HG03095 (cell line): ENCODE data around the gene CXCL8.
A peak's percentile ranks its signal among the peaks of the same experiment; 100 is the strongest.
"Not testable (repeated sequence)": the region's sequence is repeated elsewhere in the genome, so short reads cannot be mapped to it uniquely, and the experiment has no call there.

ENCODE experiments used
- ATAC-seq: cut with Tn5 transposase; IDR thresholded peaks from one replicate; pipeline ENCODE4 v1.9.1; 2021; ENCODE audit warnings: moderate library complexity; ENCODE audit not compliant: unreplicated experiment

The CXCL8 gene

DNA sequence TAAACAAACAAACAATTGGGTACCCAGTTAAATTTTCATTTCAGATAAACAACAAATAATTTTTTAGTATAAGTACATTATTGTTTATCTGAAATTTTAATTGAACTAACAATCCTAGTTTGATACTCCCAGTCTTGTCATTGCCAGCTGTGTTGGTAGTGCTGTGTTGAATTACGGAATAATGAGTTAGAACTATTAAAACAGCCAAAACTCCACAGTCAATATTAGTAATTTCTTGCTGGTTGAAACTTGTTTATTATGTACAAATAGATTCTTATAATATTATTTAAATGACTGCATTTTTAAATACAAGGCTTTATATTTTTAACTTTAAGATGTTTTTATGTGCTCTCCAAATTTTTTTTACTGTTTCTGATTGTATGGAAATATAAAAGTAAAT is 2.9 kb downstream of the CXCL8 start:
- no peak for ATAC-seq

- ATAC-seq: no peak
Measured at GRCh38 chr4:73743795-73744194, 3.4 kb downstream of the CXCL8 start.

- no peak for ATAC-seq
Measured at GRCh38 chr4:73744203-73744602, 3.8 kb downstream of the CXCL8 start.

DNA sequence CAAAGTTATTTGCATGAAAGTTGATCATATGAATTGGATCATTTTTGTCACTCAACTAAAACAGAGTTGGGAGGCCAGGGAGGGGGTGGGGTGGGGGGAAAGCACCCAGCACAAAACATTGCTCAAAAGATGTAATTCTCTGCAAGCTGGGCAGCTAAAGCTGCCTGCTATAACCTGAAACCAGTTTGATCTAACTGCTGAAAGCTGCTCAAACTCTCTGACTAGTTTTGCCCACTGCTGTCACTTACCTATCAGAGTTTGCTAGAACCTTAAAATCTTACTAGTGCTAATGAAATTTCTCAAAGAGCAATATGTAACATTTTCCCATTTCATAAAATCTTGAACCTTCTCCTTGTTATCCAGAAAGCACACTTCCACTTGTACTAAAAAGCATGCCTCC is 10.4 kb downstream of the CXCL8 start:
- ATAC-seq: no peak

DNA sequence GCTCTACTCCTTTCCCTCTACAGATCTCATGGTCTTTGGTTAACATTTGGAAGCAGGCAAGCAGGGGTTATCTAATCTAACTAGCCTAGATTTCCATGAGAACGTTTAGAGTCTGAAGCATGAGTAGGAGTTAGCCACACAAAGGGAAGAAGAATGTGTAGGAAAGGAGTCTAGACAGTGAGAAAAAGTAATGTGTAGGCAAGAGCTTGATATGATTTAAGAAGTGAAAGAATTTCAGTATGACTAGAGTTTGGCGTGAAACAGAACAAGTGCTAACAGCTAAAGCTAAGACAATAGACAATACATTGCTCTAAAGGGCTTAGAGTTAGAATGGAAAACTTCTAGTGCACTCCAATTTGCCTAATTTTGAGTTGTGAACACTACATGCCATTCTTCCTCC is 10.8 kb downstream of the CXCL8 start:
- ATAC-seq: no peak

DNA sequence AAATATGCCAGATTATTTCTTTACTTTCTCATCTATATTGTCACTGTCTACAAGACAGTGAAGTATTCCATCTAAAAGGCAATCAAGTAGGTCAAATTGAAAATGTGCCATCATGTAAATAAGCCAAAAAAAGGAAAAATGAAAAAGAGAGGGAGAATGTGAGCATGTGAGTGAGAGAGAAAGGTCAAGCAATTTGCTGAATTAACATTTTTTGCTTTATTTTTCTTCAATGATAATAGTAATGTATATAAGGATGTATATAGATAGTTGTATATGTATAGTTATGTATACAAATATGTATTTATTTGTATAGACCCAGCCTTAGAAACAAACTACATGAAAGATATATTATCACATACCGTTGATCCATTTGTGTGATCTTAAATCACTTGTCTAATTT is 11.5 kb downstream of the CXCL8 start:
- ATAC-seq: no peak

DNA sequence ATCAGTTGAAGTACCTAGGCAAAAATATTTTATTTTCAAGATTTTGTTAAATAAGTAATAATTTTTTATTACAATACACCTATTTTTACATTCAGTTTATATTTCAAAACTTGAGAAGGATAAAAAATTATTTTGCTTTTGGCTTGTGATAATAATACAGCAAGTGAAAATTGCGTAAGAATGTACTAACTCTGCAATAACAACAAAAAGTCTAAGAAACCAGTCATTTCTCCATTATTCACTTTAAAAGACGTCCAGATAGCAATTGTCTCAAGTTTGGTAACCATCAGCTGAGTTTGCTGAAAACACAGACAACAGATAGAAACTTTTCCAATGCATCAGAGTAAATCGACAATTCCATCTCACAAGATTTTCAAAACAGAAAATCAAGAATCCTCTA is 12.1 kb downstream of the CXCL8 start:
- no peak for ATAC-seq

DNA sequence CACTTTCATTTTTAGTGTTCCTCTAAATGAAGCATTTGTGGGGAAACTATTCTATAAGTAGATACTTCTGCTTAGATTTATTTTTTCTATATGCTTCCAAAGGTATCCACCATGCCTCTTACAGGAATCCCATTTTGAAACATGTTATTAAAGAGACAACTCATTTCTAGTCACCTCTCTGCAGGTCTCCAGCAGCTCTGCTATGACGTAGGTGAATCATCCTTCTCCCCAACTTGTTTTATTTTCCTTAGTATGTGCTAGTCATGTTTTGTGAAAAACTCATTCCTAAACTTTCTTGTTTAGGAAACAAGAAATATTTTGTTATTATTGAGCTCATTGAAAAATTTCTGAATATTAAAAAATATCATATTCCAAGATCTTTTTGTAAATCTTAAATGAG is 12.8 kb downstream of the CXCL8 start:
- ATAC-seq: no peak

GRCh38 chr4:73754934-73755333 is 14.6 kb downstream of the CXCL8 start:
- ATAC-seq: no peak

DNA sequence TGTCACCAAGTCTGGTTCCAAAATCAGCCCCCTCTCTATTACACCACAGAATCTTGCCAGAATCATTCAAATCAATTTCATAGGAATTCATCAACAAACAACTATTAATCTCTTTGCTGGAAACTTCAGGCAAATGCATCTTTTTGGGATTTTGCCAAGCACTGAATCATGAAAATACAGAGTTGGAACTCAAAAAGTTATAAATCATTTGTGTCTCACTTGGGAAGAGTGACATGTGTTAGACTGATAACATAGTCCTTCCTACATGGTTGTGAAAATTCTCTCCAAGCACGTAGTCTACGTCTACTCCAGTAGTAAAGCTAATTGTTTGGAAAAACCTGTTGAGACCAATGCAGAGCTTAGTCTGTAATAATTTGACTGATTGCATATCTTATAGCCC is 19.0 kb downstream of the CXCL8 start:
- ATAC-seq: no peak

DNA sequence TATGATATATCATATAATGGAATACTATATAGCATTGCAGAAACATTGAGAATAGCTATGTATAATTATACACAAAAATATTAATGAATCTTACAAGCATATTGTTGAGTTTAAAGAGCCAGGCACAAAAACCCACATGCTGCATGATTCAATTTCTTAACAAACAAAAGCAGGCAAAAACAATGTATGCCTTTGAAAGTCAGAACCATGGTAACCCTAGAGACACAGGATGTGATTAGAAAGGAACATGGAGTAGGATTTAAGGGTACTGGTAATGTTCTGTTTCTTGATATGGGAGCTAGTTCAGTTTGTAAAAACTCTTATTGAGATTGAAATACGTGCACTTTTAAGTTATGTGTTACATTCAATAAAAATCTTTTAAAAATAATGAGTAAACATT is 21.5 kb downstream of the CXCL8 start:
- no peak for ATAC-seq

- peak; percentile 69 for ATAC-seq
Measured at GRCh38 chr4:73762409-73762808, 22.0 kb downstream of the CXCL8 start.

- no peak for ATAC-seq
Measured at GRCh38 chr4:73763877-73764276, 23.5 kb downstream of the CXCL8 start.

- no peak for ATAC-seq
Measured at GRCh38 chr4:73764513-73764912, 24.1 kb downstream of the CXCL8 start.

GRCh38 chr4:73765296-73765695 is 24.9 kb downstream of the CXCL8 start:
- no peak for ATAC-seq

- ATAC-seq: no peak
Measured at GRCh38 chr4:73770917-73771316, 30.5 kb downstream of the CXCL8 start.

DNA sequence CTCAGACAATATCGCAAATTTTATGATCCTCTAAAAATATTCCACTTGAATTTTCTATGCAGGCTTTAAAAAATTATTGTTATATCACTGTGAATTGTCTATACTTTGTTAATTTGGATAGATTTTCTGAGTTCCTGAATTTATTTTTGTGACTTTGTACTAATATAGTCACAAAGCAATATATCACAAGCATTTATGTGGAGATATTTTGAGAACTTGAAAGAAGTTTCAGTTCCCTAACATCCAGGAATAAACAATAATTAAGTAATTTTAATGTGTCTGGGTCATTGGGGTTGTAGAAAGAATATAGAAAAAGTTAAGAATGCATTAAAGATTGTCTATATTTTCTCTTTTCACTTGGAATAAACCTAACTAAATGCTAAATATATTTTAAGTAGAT is 32.0 kb downstream of the CXCL8 start:
- no peak for ATAC-seq

DNA sequence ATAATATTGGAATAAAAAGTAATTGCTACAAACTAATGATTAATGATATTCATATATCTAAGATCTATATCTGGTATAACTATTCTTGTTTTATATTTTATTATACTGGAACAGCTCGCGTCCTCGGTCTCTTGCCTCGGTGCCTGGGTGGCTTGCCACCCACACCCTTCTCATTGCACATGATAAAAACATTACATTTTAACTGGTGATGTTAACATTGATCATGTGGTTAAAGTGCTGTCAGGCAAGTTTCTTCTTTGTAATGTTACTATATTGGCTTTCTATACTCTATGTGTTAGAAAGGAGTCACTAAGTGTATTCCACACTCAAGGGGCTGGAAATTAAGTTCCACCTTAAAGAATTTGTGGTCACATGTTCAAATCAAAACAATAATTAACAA is 34.0 kb downstream of the CXCL8 start:
- not testable (repeated sequence) for ATAC-seq

DNA sequence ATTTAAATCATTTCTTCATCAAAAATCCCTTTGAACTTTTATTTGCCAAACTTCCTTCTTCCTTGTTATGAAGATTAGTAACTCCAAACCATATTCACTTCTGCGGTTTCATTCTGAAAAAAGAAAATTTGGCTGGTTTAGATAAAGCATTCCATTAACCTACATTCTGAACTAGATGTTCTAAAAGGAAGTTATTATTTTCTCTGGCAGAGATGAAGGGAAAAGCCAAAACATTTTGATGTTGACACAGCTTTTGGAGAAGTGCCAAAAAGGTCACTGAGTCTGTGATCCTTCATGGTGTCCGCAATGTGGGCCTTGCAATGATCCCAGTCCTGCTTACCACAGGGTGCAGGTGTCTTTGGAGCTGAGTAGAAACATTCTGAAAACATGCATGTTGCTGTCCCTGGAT is 36.0 kb downstream of the CXCL8 start:
- no peak for ATAC-seq

- ATAC-seq: no peak
Measured at GRCh38 chr4:73777612-73778011, 37.2 kb downstream of the CXCL8 start.

DNA sequence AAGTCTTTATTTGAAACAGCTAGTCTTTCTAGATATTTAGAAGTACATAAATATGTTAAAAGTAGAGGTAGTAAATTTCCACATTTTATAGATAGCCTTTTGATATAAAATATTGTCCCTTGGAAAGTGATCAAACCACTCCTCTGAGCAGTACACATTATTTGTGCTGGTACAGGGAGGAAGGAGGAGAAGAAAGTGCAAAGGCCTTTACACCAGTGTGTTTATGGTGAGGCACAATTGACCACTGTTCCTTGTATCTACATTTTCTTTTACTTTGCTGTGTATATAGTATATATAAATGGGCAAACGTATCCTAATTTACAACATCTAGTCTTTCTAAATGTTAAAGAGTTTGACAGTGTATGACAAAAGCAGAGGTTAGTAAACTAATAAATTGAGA is 39.9 kb downstream of the CXCL8 start:
- no peak for ATAC-seq

GRCh38 chr4:73780834-73781233 is 40.5 kb downstream of the CXCL8 start:
- ATAC-seq: no peak

DNA sequence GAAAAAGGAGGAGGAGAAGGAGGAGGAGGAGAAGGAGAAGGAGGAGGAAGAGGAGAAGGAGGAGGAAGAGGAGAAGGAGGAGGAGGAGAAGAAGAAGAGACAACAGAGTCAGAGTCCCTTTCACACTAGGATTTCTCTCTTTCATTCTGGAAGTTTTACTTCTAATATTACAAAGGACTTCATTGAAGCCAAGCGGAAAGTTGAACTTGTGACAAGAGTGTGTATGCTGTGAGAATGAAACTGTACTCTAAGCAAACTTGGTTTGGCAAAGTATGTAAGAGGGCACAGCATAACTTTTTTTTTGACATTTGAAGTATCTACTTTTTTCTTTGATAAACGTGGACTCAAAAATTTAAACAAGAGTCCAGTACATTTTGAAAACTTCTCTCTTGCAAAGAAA is 48.0 kb downstream of the CXCL8 start:
- ATAC-seq: no peak
